Measurements from ENCODE around the gene MFAP3L.

Gene MFAP3L

GRCh38 chr4:169941141-169941540 is 85.1 kb downstream of the MFAP3L start:
- DNase-seq (ENCODE audit: low read depth, low spot score): no peak

GRCh38 chr4:169940460-169940859 is 85.7 kb downstream of the MFAP3L start:
- DNase-seq (ENCODE audit: low read depth, low spot score): no peak
